H9 (cell line): ENCODE results near the gene VAMP2. TPM values are rescaled to one million over a fixed set of nuclear protein-coding genes. Genes with fewer than 3 reads are reported as not detected.
A peak's percentile ranks its signal among the peaks of the same experiment; 100 is the strongest.

ENCODE experiments used
- DNase-seq: peaks from one replicate; pipeline ENCODE4 v3.0.0-alpha.2; 2017
- H2AFZ ChIP-seq: one replicate; pipeline ENCODE4 v1.6.1; 2013; ENCODE audit warnings: mild to moderate bottlenecking, low read length, control low read depth, moderate library complexity
- H2AK5ac ChIP-seq: 2 replicates; pipeline ENCODE4 v1.6.1; 2013; ENCODE audit warnings: low read length, control low read depth, mixed read lengths; ENCODE audit not compliant: insufficient read length
- H2BK120ac ChIP-seq: one replicate; pipeline ENCODE4 v1.6.1; 2013; ENCODE audit warnings: low read depth, mild to moderate bottlenecking, low read length, control low read depth, inconsistent platforms; ENCODE audit not compliant: poor library complexity, severe bottlenecking
- H2BK12ac ChIP-seq: 2 replicates; pipeline ENCODE4 v1.6.1; 2013; ENCODE audit warnings: low read length, control low read depth, mixed read lengths, low read depth; ENCODE audit not compliant: insufficient read length
- H2BK15ac ChIP-seq: 2 replicates; pipeline ENCODE4 v1.6.1; 2013; ENCODE audit warnings: low read depth, low read length, control low read depth
- H2BK20ac ChIP-seq: one replicate; pipeline ENCODE4 v1.6.1; 2013; ENCODE audit warnings: low read depth, mild to moderate bottlenecking, low read length, control low read depth, inconsistent platforms; ENCODE audit not compliant: poor library complexity, severe bottlenecking
- H2BK5ac ChIP-seq: 2 replicates; pipeline ENCODE4 v1.6.1; 2013; ENCODE audit warnings: low read length, control low read depth, mixed read lengths; ENCODE audit not compliant: insufficient read length
- H3K14ac ChIP-seq: 2 replicates; pipeline ENCODE4 v1.6.1; 2013; ENCODE audit warnings: low read length, control low read depth; ENCODE audit not compliant: insufficient read depth
- H3K18ac ChIP-seq: 2 replicates; pipeline ENCODE4 v1.6.1; 2013; ENCODE audit warnings: low read depth, mild to moderate bottlenecking, mixed read lengths, low read length, control low read depth; ENCODE audit not compliant: insufficient read length
- H3K23ac ChIP-seq: 2 replicates; pipeline ENCODE4 v1.6.1; 2013; ENCODE audit warnings: low read length, control low read depth, mixed read lengths, low read depth; ENCODE audit not compliant: insufficient read length
- H3K23me2 ChIP-seq: 2 replicates; pipeline ENCODE4 v1.6.1; 2013; ENCODE audit warnings: low read depth, mild to moderate bottlenecking, mixed read lengths, low read length, control low read depth; ENCODE audit not compliant: insufficient read length, poor library complexity, severe bottlenecking
- H3K27ac ChIP-seq: 2 replicates; pipeline ENCODE4 v1.5.1; 2013; ENCODE audit warnings: low read length, control low read depth, mixed read lengths, low read depth; ENCODE audit not compliant: insufficient read length
- H3K27me3 ChIP-seq: 2 replicates; pipeline ENCODE4 v1.6.1; 2013; ENCODE audit warnings: low read length, control low read depth, inconsistent platforms; ENCODE audit not compliant: insufficient read depth
- H3K4ac ChIP-seq: 2 replicates; pipeline ENCODE4 v1.6.1; 2013; ENCODE audit warnings: low read depth, mild to moderate bottlenecking, control low read depth, inconsistent platforms, low read length, moderate library complexity
- H3K4me1 ChIP-seq: 2 replicates; pipeline ENCODE4 v1.6.1; 2013; ENCODE audit warnings: low read length, control low read depth, inconsistent platforms; ENCODE audit not compliant: insufficient read depth
- H3K4me2 ChIP-seq: 2 replicates; pipeline ENCODE4 v1.6.1; 2013; ENCODE audit warnings: low read length, control low read depth, mixed read lengths; ENCODE audit not compliant: insufficient read length, insufficient read depth
- H3K56ac ChIP-seq: 2 replicates; pipeline ENCODE4 v1.6.1; 2013; ENCODE audit warnings: low read depth, mild to moderate bottlenecking, mixed read lengths, low read length, control low read depth; ENCODE audit not compliant: insufficient read length
- H3K79me1 ChIP-seq: 2 replicates; pipeline ENCODE4 v1.6.1; 2013; ENCODE audit warnings: low read depth, mild to moderate bottlenecking, moderate library complexity, low read length, control low read depth, inconsistent platforms; ENCODE audit not compliant: insufficient read depth, poor library complexity, severe bottlenecking
- H3K79me2 ChIP-seq: 2 replicates; pipeline ENCODE4 v1.6.1; 2013; ENCODE audit warnings: low read length, control low read depth, inconsistent platforms; ENCODE audit not compliant: insufficient read depth
- H3K9ac ChIP-seq: 2 replicates; pipeline ENCODE4 v1.6.1; 2013; ENCODE audit warnings: low read length, control low read depth, mixed read lengths; ENCODE audit not compliant: insufficient read length; ENCODE audit errors: extremely low read depth
- H3K9me3 ChIP-seq: one replicate; pipeline ENCODE4 v1.6.1; 2013; ENCODE audit warnings: low read depth, low read length, inconsistent platforms; ENCODE audit not compliant: control insufficient read depth
- H3T11ph ChIP-seq: one replicate; pipeline ENCODE4 v1.6.1; 2013; ENCODE audit warnings: mild to moderate bottlenecking, low read length, control low read depth, inconsistent platforms
- H4K20me1 ChIP-seq: one replicate; pipeline ENCODE4 v1.6.1; 2013; ENCODE audit not compliant: control insufficient read depth, insufficient read length, insufficient read depth
- H4K5ac ChIP-seq: 2 replicates; pipeline ENCODE4 v1.6.1; 2013; ENCODE audit warnings: low read depth, mild to moderate bottlenecking, mixed read lengths, low read length, control low read depth; ENCODE audit not compliant: insufficient read length
- H4K8ac ChIP-seq: replicated peaks from 2 replicates; pipeline ENCODE4 v1.6.1; 2013; ENCODE audit warnings: low read length, control low read depth, mixed read lengths, low read depth; ENCODE audit not compliant: insufficient read length
- H4K91ac ChIP-seq: 2 replicates; pipeline ENCODE4 v1.6.1; 2013; ENCODE audit warnings: low read depth, mild to moderate bottlenecking, moderate library complexity, mixed read lengths, low read length, control low read depth; ENCODE audit not compliant: insufficient read length
- H3K27ac Mint-ChIP-seq, 3 experiments: 2 replicates in 2 of 3; 3 replicates in 1 of 3; pipeline ENCODE4 v1.8.0; 2020 to 2021; ENCODE audit warnings: mixed read lengths in 3 of 3, mild to moderate bottlenecking in 1 of 3, moderate library complexity in 1 of 3
- H3K27me3 Mint-ChIP-seq: 2 replicates; pipeline ENCODE4 v1.8.0; 2021; ENCODE audit warnings: low read depth, mild to moderate bottlenecking, moderate library complexity, mixed read lengths
- H3K36me3 Mint-ChIP-seq, 3 experiments: 2 replicates in 2 of 3; 3 replicates in 1 of 3; pipeline ENCODE4 v1.8.0; 2020 to 2021; ENCODE audit warnings: low read depth in 3 of 3, mixed read lengths in 3 of 3; ENCODE audit not compliant: insufficient read depth in 1 of 3
- H3K4me1 Mint-ChIP-seq, 2 experiments: 2 replicates each; pipeline ENCODE4 v1.8.0; 2020; ENCODE audit warnings: mixed read lengths in 2 of 2
- H3K4me3 Mint-ChIP-seq, 2 experiments: 2 replicates in 1 of 2; 3 replicates in 1 of 2; pipeline ENCODE4 v1.8.0; 2020 to 2021; ENCODE audit warnings: mild to moderate bottlenecking in 2 of 2, mixed read lengths in 2 of 2, moderate library complexity in 1 of 2
- H3K9me3 Mint-ChIP-seq, 2 experiments: 2 replicates in 1 of 2; 3 replicates in 1 of 2; pipeline ENCODE4 v1.8.0; 2020; ENCODE audit warnings: mild to moderate bottlenecking in 2 of 2, mixed read lengths in 2 of 2, moderate library complexity in 1 of 2
- CTCF ChIP-seq: fragments of 200-600 bp; sonication (generic); conservative IDR thresholded peaks from 3 replicates; pipeline ENCODE4 v1.8.0; 2021; ENCODE audit warnings: antibody characterized with exemption, mild to moderate bottlenecking
- WGBS: extraction: QIAGEN DNeasy Blood & Tissue Kit; methylation state at CpG from one replicate; pipeline ENCODE4 v1.1.7; 2013; ENCODE audit warnings: missing lambda C conversion rate, low lambda C conversion rate, mixed read lengths; ENCODE audit not compliant: insufficient read length; ENCODE audit errors: extremely low coverage; 5-methylcytosine and 5-hydroxymethylcytosine counted together
- total RNA-seq: library from RNA; stranded (reverse); gene quantifications from 2 replicates; pipeline ENCODE4 v1.2.1, GENCODE V29; 2021

VAMP2 gene
- total RNA-seq, 1 experiment from 2014 or later = 22.8 TPM

- WGBS = no CpG with 5 or more reads among the region's 6 CpGs
- Histone ChIP-seq H3K79me1 (no peaks in the 10 kb centered on the region), H2BK20ac (no peak overlapping the region), H3T11ph (no peak overlapping the region), H3K18ac (no peak overlapping the region), H3K23me2 (peaks cover 13% of the 10 kb centered on the region), H4K20me1 (no peaks in the 10 kb centered on the region), H2BK5ac (no peak overlapping the region), H3K79me2 (no peaks in the 10 kb centered on the region), H4K5ac (no peak overlapping the region), H2BK15ac (no peak overlapping the region), H2BK12ac (no peak overlapping the region), H2AK5ac (no peak overlapping the region), H3K9ac (no peak overlapping the region), H4K91ac (no peak overlapping the region), H3K9me3 (no peaks in the 10 kb centered on the region), H3K4me2 (no peak overlapping the region), H3K14ac (no peak overlapping the region), H3K4me1 (no peaks in the 10 kb centered on the region; the same call in 1 of the 2 replicates), H4K8ac (no peak overlapping the region), H3K27ac (no peak overlapping the region), H3K56ac (no peak overlapping the region), H3K4ac (no peak overlapping the region), H2AFZ (no peak overlapping the region), H3K27me3 (no peaks in the 10 kb centered on the region), H2BK120ac (no peak overlapping the region), H3K23ac (no peak overlapping the region)
- H3K27me3 Mint-ChIP-seq = no peaks in the 10 kb centered on the region
- peaks cover under 1 to 3% (median under 1%) of the 10 kb centered on the region in 3 experiments; a peak in 5 of 7 replicates for H3K36me3 Mint-ChIP-seq
- peaks cover 25 to 26% of the 10 kb centered on the region in 2 experiments for H3K4me1 Mint-ChIP-seq
- no peak overlapping the region for H3K4me3 Mint-ChIP-seq
- TF ChIP-seq CTCF = no peak
- peak overlapping the region in 1 of 3 experiments; percentile 87; a peak in 2 of 7 replicates for H3K27ac Mint-ChIP-seq
- H3K9me3 Mint-ChIP-seq = no peaks in the 10 kb centered on the region
- DNase-seq = no peak
Observed at GRCh38 chr17:8166731-8167130, 4.0 kb upstream of the VAMP2 start.
